Measurements from ENCODE around the gene ACACA.

The ACACA gene

DNA sequence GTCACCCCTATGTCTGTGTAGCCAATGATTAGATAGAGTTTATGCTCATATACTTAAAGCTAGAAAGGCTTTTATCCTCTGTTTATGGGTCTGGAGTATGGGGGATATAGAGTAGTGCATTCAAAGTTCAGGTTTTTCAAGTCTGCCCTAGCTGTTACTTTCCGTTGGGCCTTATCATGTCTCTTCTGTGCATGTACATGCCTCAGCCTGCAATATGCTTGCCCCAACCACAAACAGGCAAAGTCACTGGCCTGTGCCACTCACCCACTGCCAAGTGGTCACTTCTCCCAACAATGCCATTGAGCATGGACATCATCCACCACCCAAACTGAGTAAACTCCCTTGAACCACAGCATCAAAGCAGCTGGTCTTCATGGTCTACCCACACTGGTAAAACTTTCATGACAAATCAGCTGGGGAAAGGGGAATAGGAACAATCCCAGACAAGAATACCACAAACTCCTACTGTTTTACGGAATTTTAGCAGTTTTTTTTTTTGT, 101.2 kb downstream of the ACACA start:
- Histone ChIP-seq H3K4me3 (ENCODE audit: low read depth, low read length) (no peak overlapping the region), H3K4me1 (peaks cover 4% of the 10 kb centered on the region; the same call in 1 of the 2 replicates), H3K27me3 (no peaks in the 10 kb centered on the region), H3K36me3 (peaks cover 41% of the 10 kb centered on the region), H3K9me3 (no peaks in the 10 kb centered on the region)
- TF ChIP-seq, protein P1, sequence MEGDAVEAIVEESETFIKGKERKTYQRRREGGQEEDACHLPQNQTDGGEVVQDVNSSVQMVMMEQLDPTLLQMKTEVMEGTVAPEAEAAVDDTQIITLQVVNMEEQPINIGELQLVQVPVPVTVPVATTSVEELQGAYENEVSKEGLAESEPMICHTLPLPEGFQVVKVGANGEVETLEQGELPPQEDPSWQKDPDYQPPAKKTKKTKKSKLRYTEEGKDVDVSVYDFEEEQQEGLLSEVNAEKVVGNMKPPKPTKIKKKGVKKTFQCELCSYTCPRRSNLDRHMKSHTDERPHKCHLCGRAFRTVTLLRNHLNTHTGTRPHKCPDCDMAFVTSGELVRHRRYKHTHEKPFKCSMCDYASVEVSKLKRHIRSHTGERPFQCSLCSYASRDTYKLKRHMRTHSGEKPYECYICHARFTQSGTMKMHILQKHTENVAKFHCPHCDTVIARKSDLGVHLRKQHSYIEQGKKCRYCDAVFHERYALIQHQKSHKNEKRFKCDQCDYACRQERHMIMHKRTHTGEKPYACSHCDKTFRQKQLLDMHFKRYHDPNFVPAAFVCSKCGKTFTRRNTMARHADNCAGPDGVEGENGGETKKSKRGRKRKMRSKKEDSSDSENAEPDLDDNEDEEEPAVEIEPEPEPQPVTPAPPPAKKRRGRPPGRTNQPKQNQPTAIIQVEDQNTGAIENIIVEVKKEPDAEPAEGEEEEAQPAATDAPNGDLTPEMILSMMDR (IDR thresholded peaks at IDR 0.05; ENCODE audit: low read depth, low read length) = no peak
- no peak for DNase-seq

- H3K4me1 ChIP-seq = peaks cover 13% of the 10 kb centered on the region
- H3K9me3 ChIP-seq = no peaks in the 10 kb centered on the region
- H3K4me3 ChIP-seq (ENCODE audit: low read depth, low read length) = no peak overlapping the region
- no peak for DNase-seq
- TF ChIP-seq, protein P1 (IDR thresholded peaks at IDR 0.05; ENCODE audit: low read depth, low read length) = no peak
- H3K27me3 ChIP-seq = no peaks in the 10 kb centered on the region
- peaks cover 18% of the 10 kb centered on the region for H3K36me3 ChIP-seq
Measured at GRCh38 chr17:37301288-37301687, 105.3 kb downstream of the ACACA start.

- H3K4me1 ChIP-seq = peaks cover 13% of the 10 kb centered on the region
- H3K9me3 ChIP-seq = no peaks in the 10 kb centered on the region
- no peaks in the 10 kb centered on the region for H3K27me3 ChIP-seq
- TF ChIP-seq, protein P1 (IDR thresholded peaks at IDR 0.05; ENCODE audit: low read depth, low read length) = no peak
- peaks cover 18% of the 10 kb centered on the region for H3K36me3 ChIP-seq
- no peak overlapping the region for H3K4me3 ChIP-seq (ENCODE audit: low read depth, low read length)
- no peak for DNase-seq
Measured at GRCh38 chr17:37300683-37301082, 106.0 kb downstream of the ACACA start.

DNA sequence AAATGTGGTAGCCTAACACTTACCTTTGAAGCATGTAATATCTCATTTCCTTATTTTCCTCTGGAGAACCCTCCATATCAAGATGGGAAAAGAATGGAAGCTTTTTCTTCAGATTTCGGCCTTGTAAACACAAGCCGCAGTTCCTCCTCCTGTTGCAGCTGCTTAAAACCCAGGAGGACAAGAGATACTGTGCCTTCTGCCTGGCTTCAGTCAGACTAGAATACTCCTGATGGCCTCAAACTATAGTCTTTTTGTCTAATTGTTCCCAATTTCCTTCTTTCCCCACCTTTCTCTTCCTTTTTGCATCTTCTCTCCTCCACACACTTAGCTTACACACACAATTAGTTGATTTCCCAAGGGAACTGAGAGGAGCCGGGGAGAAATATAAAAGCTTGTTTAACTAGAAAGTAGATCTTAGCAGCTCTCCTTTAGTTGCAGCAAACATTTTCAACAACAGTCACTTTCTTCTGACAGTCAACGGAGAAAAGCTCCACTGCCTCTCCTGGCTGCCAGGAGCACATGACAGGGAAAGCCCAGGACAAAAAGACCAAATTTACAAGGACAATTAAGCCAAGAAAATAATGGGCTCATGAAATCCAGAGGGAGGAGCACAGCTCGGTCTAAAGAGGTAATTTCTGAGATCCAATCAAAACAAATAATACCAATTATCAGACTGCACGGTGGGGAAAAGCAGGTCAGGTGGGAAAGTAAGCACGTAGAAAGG, 107.2 kb downstream of the ACACA start:
- peaks cover 17% of the 10 kb centered on the region for H3K36me3 ChIP-seq
- DNase-seq = no peak
- no peaks in the 10 kb centered on the region for H3K9me3 ChIP-seq
- no peak overlapping the region for H3K4me3 ChIP-seq (ENCODE audit: low read depth, low read length)
- no peaks in the 10 kb centered on the region for H3K27me3 ChIP-seq
- TF ChIP-seq, protein P1 (IDR thresholded peaks at IDR 0.05; ENCODE audit: low read depth, low read length) = no peak
- H3K4me1 ChIP-seq = peaks cover 20% of the 10 kb centered on the region

DNA sequence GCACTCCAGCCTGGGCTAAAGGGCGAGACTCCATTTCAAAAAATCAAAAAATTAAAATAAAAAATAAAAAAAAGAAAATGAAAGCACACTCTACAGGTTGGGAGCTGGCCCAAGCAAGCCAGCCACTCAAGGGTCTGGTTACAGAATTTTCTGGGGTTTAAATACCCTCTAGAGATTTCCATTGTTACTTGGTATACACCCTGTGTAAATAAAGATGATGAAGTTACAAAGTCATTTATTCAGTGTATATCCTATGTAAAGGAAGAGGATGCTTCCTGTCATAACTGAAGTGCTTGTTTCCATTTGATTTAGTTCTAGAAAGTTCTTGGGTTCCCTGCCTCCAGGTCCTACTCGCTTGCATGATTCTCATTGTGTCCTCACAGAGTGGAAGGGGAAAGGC, 110.7 kb downstream of the ACACA start:
- Histone ChIP-seq H3K27me3 (no peaks in the 10 kb centered on the region), H3K4me3 (ENCODE audit: low read depth, low read length) (no peak overlapping the region), H3K9me3 (no peaks in the 10 kb centered on the region), H3K4me1 (peaks cover 20% of the 10 kb centered on the region), H3K36me3 (no peaks in the 10 kb centered on the region; the same call in 1 of the 2 replicates)
- DNase-seq = no peak
- TF ChIP-seq, protein P1 (IDR thresholded peaks at IDR 0.05; ENCODE audit: low read depth, low read length) = no peak

GRCh38 chr17:37294888-37295287, 111.7 kb downstream of the ACACA start:
- H3K9me3 ChIP-seq = no peaks in the 10 kb centered on the region
- no peaks in the 10 kb centered on the region; the same call in 1 of the 2 replicates for H3K36me3 ChIP-seq
- H3K27me3 ChIP-seq = no peaks in the 10 kb centered on the region
- no peak for DNase-seq
- TF ChIP-seq, protein P1 (IDR thresholded peaks at IDR 0.05; ENCODE audit: low read depth, low read length) = no peak
- peaks cover 11% of the 10 kb centered on the region for H3K4me1 ChIP-seq
- H3K4me3 ChIP-seq (ENCODE audit: low read depth, low read length) = no peak overlapping the region

All from BE2C (cell line).